Hair follicle dermal papilla cell (primary cell): ENCODE data around the gene FNIP2. TPM values are rescaled to one million over a fixed set of nuclear protein-coding genes. Genes with fewer than 3 reads are reported as not detected.

ENCODE experiments used
- small RNA-seq: library from RNA; depleted of rRNA; stranded (forward); fragments of <200 nt; gene quantifications from one replicate; pipeline ENCODE3, GENCODE V24; 2012
- total RNA-seq: library from RNA; depleted of rRNA; stranded (reverse); fragments of >200 nt; gene quantifications from 2 replicates; pipeline ENCODE4 v1.2.3, GENCODE V29; 2012

FNIP2 gene
- total RNA-seq, result 23.6 and 30.7 TPM in 2 replicates

GRCh38 chr4:158768555-158769174 lies at the start of gene FNIP2:
Gene FNIP2 (plus strand): TSS chr4:158769026. CDS start chr4:158769213, 187 bp downstream.

GRCh38 chr4:158722917-158723793 lies 45.7 kb upstream of the FNIP2 start, which contains the start of gene PPID:
Gene PPID (minus strand): TSS chr4:158723396. CDS start chr4:158723288, 108 bp downstream.

Small RNAs within 50 kb of the gene (small RNA-seq; reads per million reads assigned to genes)
- gene RF00157 (not detected), gene RNU6-128P (not detected)

Other genes starting within 250 kb of the FNIP2 start
- 1.6 and 2.1 TPM in 2 replicates for gene RXFP1, start 247.1 kb upstream of the FNIP2 start, total RNA-seq
- gene C4orf46, start 97.1 kb upstream of the FNIP2 start, total RNA-seq, result 14.3 and 14.4 TPM in 2 replicates
- 20.6 TPM in 2 replicates for gene ETFDH, start 96.7 kb upstream of the FNIP2 start, total RNA-seq
- gene PPID, start 45.6 kb upstream of the FNIP2 start, total RNA-seq, result 13.0 and 14.2 TPM in 2 replicates